Measurements from ENCODE around the gene FREM2. TPM values are rescaled to one million over a fixed set of nuclear protein-coding genes. Genes with fewer than 3 reads are reported as not detected.
A peak's percentile ranks its signal among the peaks of the same experiment; 100 is the strongest.

FREM2 gene
- total RNA-seq, 1 donor from 2014 or later, result 2.8 TPM

- Histone ChIP-seq H3K4me3 (ENCODE audit: insufficient read depth, low read depth, low read length) (no peak overlapping the region), H3K36me3 (ENCODE audit: insufficient read depth, low read length) (no peaks in the 10 kb centered on the region), H3K4me1 (ENCODE audit: insufficient read depth, low read length) (peaks cover 8% of the 10 kb centered on the region), H3K79me2 (ENCODE audit: insufficient read depth, low read length) (no peaks in the 10 kb centered on the region), H3K9me3 (ENCODE audit: insufficient read depth, low read depth, low read length) (no peaks in the 10 kb centered on the region), H2AFZ (ENCODE audit: low read depth, low read length) (no peak overlapping the region), H3K9ac (ENCODE audit: low read length) (no peak overlapping the region), H3K27ac (ENCODE audit: low read depth, low read length) (no peak overlapping the region), H3K4me2 (ENCODE audit: low read length) (no peak overlapping the region), H3K27me3 (ENCODE audit: insufficient read depth, low read length) (no peaks in the 10 kb centered on the region), H4K20me1 (ENCODE audit: insufficient read depth, low read length) (no peaks in the 10 kb centered on the region)
- DNase-seq (ENCODE audit: low read depth) (no peak), FAIRE-seq (no peak)
- H3K36me3 Mint-ChIP-seq (ENCODE audit: low read depth, unreplicated experiment), result no peaks in the 10 kb centered on the region
- H3K27ac Mint-ChIP-seq (ENCODE audit: unreplicated experiment), result no peak overlapping the region
- H3K4me3 Mint-ChIP-seq (ENCODE audit: unreplicated experiment), result no peak overlapping the region
- no peaks in the 10 kb centered on the region for H3K27me3 Mint-ChIP-seq (ENCODE audit: low read depth, unreplicated experiment)
- TF ChIP-seq CTCF (IDR thresholded peaks at IDR 0.05; ENCODE audit: insufficient read depth, low read depth, low read length) (no peak), EZH2 (IDR thresholded peaks at IDR 0.05; ENCODE audit: insufficient read depth, low read length) (no peak)
- H3K4me1 Mint-ChIP-seq (ENCODE audit: low read depth, unreplicated experiment), result peaks cover 22% of the 10 kb centered on the region
- H3K9me3 Mint-ChIP-seq (ENCODE audit: unreplicated experiment), result no peaks in the 10 kb centered on the region
Observed at GRCh38 chr13:38879786-38880185, 192.9 kb downstream of the FREM2 start.

DNA sequence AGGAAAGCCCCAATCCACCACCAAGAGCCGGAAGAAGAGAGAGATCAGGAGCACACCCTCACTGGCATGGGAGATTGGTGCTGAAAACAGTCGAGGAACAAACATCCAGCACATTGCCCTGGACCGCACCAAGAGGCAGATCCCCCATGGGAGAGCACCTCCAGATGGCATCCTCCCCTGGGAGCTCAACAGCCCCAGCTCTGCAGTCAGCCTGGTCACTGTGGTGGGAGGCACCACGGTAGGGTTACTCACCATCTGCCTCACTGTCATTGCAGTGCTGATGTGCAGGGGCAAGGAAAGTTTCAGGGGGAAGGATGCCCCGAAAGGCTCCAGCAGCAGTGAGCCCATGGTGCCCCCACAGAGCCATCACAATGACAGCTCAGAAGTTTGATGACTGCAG is 193.5 kb downstream of the FREM2 start:
- Histone ChIP-seq H3K79me2 (ENCODE audit: insufficient read depth, low read length) (no peaks in the 10 kb centered on the region), H3K27me3 (ENCODE audit: insufficient read depth, low read length) (no peaks in the 10 kb centered on the region), H4K20me1 (ENCODE audit: insufficient read depth, low read length) (no peaks in the 10 kb centered on the region), H3K4me3 (ENCODE audit: insufficient read depth, low read depth, low read length) (no peak overlapping the region), H3K27ac (ENCODE audit: low read depth, low read length) (no peak overlapping the region), H3K9me3 (ENCODE audit: insufficient read depth, low read depth, low read length) (no peaks in the 10 kb centered on the region), H2AFZ (ENCODE audit: low read depth, low read length) (no peak overlapping the region), H3K36me3 (ENCODE audit: insufficient read depth, low read length) (no peaks in the 10 kb centered on the region), H3K4me1 (ENCODE audit: insufficient read depth, low read length) (peaks cover 8% of the 10 kb centered on the region), H3K4me2 (ENCODE audit: low read length) (no peak overlapping the region), H3K9ac (ENCODE audit: low read length) (no peak overlapping the region)
- Mint-ChIP-seq H3K27ac (ENCODE audit: unreplicated experiment) (no peak overlapping the region), H3K4me1 (ENCODE audit: low read depth, unreplicated experiment) (peaks cover 19% of the 10 kb centered on the region), H3K36me3 (ENCODE audit: low read depth, unreplicated experiment) (no peaks in the 10 kb centered on the region), H3K27me3 (ENCODE audit: low read depth, unreplicated experiment) (no peaks in the 10 kb centered on the region), H3K9me3 (ENCODE audit: unreplicated experiment) (no peaks in the 10 kb centered on the region), H3K4me3 (ENCODE audit: unreplicated experiment) (no peak overlapping the region)
- DNase-seq (ENCODE audit: low read depth) (no peak), FAIRE-seq (no peak)
- TF ChIP-seq EZH2 (IDR thresholded peaks at IDR 0.05; ENCODE audit: insufficient read depth, low read length) (no peak), CTCF (IDR thresholded peaks at IDR 0.05; ENCODE audit: insufficient read depth, low read depth, low read length) (no peak)

DNA sequence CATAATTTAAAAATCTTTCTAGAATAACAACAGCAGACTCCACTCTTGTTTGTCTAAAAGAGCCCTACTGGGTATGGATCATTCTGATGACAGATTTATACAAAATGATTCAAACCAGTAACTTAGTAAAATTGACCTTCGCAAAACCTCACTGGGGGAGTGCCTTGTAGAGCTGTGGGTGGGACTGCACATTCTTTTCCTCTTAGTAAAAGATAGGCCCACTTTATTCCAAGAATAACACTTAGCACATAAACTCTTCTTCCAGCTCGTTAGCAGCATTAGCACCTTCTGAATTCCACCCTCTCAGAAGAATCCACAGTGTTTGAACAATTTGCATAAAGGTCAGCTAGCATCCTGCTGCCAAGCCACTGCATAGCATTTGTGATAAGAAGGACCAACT is 196.9 kb downstream of the FREM2 start:
- H3K4me2 ChIP-seq (ENCODE audit: low read length), result peak overlapping the region; percentile 51
- Mint-ChIP-seq H3K27me3 (ENCODE audit: low read depth, unreplicated experiment) (no peaks in the 10 kb centered on the region), H3K4me3 (ENCODE audit: unreplicated experiment) (peak overlapping the region; percentile 11), H3K36me3 (ENCODE audit: low read depth, unreplicated experiment) (no peaks in the 10 kb centered on the region), H3K4me1 (ENCODE audit: low read depth, unreplicated experiment) (peaks cover 31% of the 10 kb centered on the region), H3K9me3 (ENCODE audit: unreplicated experiment) (no peaks in the 10 kb centered on the region), H3K27ac (ENCODE audit: unreplicated experiment) (no peak overlapping the region)
- H3K4me3 ChIP-seq (ENCODE audit: insufficient read depth, low read depth, low read length), result no peak overlapping the region
- no peaks in the 10 kb centered on the region for H3K27me3 ChIP-seq (ENCODE audit: insufficient read depth, low read length)
- H3K4me1 ChIP-seq (ENCODE audit: insufficient read depth, low read length), result peaks cover 16% of the 10 kb centered on the region
- DNase-seq (ENCODE audit: low read depth) (peak; percentile 88), FAIRE-seq (no peak)
- H3K79me2 ChIP-seq (ENCODE audit: insufficient read depth, low read length), result no peaks in the 10 kb centered on the region
- no peak overlapping the region for H3K27ac ChIP-seq (ENCODE audit: low read depth, low read length)
- no peaks in the 10 kb centered on the region for H3K36me3 ChIP-seq (ENCODE audit: insufficient read depth, low read length)
- H3K9me3 ChIP-seq (ENCODE audit: insufficient read depth, low read depth, low read length), result no peaks in the 10 kb centered on the region
- H4K20me1 ChIP-seq (ENCODE audit: insufficient read depth, low read length), result no peaks in the 10 kb centered on the region
- H2AFZ ChIP-seq (ENCODE audit: low read depth, low read length), result no peak overlapping the region
- H3K9ac ChIP-seq (ENCODE audit: low read length), result no peak overlapping the region
- TF ChIP-seq EZH2 (IDR thresholded peaks at IDR 0.05; ENCODE audit: insufficient read depth, low read length) (no peak), CTCF (IDR thresholded peaks at IDR 0.05; ENCODE audit: insufficient read depth, low read depth, low read length) (no peak)

Measured in astrocyte (in vitro differentiated cells and primary cell).